ENCODE data around the gene CFAP410.
A peak's percentile ranks its signal among the peaks of the same experiment; 100 is the strongest.

Gene CFAP410

GRCh38 chr21:44299085-44299457, 40.1 kb downstream of the CFAP410 start:
- DNase-seq (ENCODE audit: low read depth in 2 of 2) = no peak

- no peak for DNase-seq (ENCODE audit: low read depth in 2 of 2)
These were observed 40.9 kb downstream of the CFAP410 start for GRCh38 chr21:44298301-44298700.

GRCh38 chr21:44297525-44298290, 41.5 kb downstream of the CFAP410 start:
- peak; percentile 64 to 70 for DNase-seq (ENCODE audit: low read depth in 2 of 2)

GRCh38 chr21:44296916-44297315, 42.3 kb downstream of the CFAP410 start:
- DNase-seq (ENCODE audit: low read depth in 2 of 2) = no peak

- DNase-seq (ENCODE audit: low read depth in 2 of 2) = no peak
These were observed 43.1 kb downstream of the CFAP410 start for GRCh38 chr21:44296103-44296519.

- DNase-seq (ENCODE audit: low read depth in 2 of 2) = no peak
These were observed 43.5 kb downstream of the CFAP410 start for GRCh38 chr21:44295646-44296045.

GRCh38 chr21:44295163-44295573, 44.0 kb downstream of the CFAP410 start:
- DNase-seq (ENCODE audit: low read depth in 2 of 2) = no peak

GRCh38 chr21:44294391-44295162, 44.6 kb downstream of the CFAP410 start:
- no peak for DNase-seq (ENCODE audit: low read depth in 2 of 2)

- no peak for DNase-seq (ENCODE audit: low read depth in 2 of 2)
These were observed 45.5 kb downstream of the CFAP410 start for GRCh38 chr21:44293551-44294231.

- no peak for DNase-seq (ENCODE audit: low read depth in 2 of 2)
These were observed 46.4 kb downstream of the CFAP410 start for GRCh38 chr21:44292812-44293195.

GRCh38 chr21:44291936-44292811, 47.0 kb downstream of the CFAP410 start:
- DNase-seq (ENCODE audit: low read depth in 2 of 2) = no peak

GRCh38 chr21:44291078-44291935, 47.9 kb downstream of the CFAP410 start:
- no peak for DNase-seq (ENCODE audit: low read depth in 2 of 2)

- no peak for DNase-seq (ENCODE audit: low read depth in 2 of 2)
These were observed 48.7 kb downstream of the CFAP410 start for GRCh38 chr21:44290327-44291077.

- no peak for DNase-seq (ENCODE audit: low read depth in 2 of 2)
These were observed 49.7 kb downstream of the CFAP410 start for GRCh38 chr21:44289381-44290010.

GRCh38 chr21:44288251-44289110, 50.7 kb downstream of the CFAP410 start:
- no peak for DNase-seq (ENCODE audit: low read depth in 2 of 2)

GRCh38 chr21:44286716-44287632, 52.2 kb downstream of the CFAP410 start:
- no peak for DNase-seq (ENCODE audit: low read depth in 2 of 2)

- no peak for DNase-seq (ENCODE audit: low read depth in 2 of 2)
These were observed 53.0 kb downstream of the CFAP410 start for GRCh38 chr21:44286086-44286715.
